ENCODE measurements around the gene ANTKMT.
A peak's percentile ranks its signal among the peaks of the same experiment; 100 is the strongest.

Gene ANTKMT

GRCh38 chr16:762595-763268 lies 41.8 kb downstream of the ANTKMT start:
- no peak overlapping the region for H3K4me3 ChIP-seq
- H3K9ac ChIP-seq, result no peak overlapping the region
- H3K27me3 ChIP-seq, result no peaks in the 10 kb centered on the region
- H3K4me2 ChIP-seq, result peak overlapping the region; percentile 42; the same call in 1 of the 2 replicates
- peaks cover 34% of the 10 kb centered on the region for H3K4me1 ChIP-seq
- H4K20me1 ChIP-seq, result no peaks in the 10 kb centered on the region
- H3K36me3 ChIP-seq, result no peaks in the 10 kb centered on the region
- H3K27ac ChIP-seq, result no peak overlapping the region
- H3K9me3 ChIP-seq, result no peaks in the 10 kb centered on the region
- no peak for TF ChIP-seq Cebpa-rat (IDR thresholded peaks at IDR 0.05)

GRCh38 chr16:763369-764183 lies 42.6 kb downstream of the ANTKMT start:
- H3K4me3 ChIP-seq, result no peak overlapping the region
- H3K27ac ChIP-seq, result no peak overlapping the region
- no peaks in the 10 kb centered on the region for H4K20me1 ChIP-seq
- no peaks in the 10 kb centered on the region for H3K36me3 ChIP-seq
- no peak overlapping the region for H3K4me2 ChIP-seq
- TF ChIP-seq Cebpa-rat (IDR thresholded peaks at IDR 0.05), result no peak
- H3K9ac ChIP-seq, result no peak overlapping the region
- peaks cover 28% of the 10 kb centered on the region for H3K4me1 ChIP-seq
- no peaks in the 10 kb centered on the region for H3K27me3 ChIP-seq
- H3K9me3 ChIP-seq, result no peaks in the 10 kb centered on the region

DNA sequence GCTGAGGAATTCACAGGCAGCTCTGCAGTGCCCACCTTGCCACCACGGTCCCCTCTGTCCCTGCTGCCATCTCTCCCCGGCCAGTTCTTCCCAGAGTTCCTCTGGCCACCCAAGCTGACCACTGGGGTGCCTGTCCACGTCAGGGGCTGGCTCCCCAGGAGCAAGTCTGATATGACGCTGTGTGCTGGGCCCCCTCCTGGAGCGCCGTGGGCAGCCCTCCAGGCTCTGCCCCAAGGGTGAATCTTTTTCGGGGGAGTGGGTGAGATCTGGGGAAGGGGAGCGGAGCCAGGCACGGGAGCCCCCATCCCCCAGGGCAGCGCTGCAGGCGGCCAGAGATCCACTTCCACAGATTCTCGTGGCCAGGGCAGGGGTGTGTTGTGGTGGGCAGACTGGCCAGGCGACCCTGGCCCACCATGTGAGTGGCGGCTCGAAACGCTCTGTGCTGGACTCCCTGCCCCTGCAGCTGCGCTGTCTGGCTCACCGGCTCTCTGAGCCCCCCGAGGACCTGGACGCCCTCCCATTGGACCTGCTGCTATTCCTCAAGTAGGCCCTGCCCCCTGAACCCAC lies 43.3 kb downstream of the ANTKMT start:
- no peaks in the 10 kb centered on the region for H3K9me3 ChIP-seq
- H4K20me1 ChIP-seq, result no peaks in the 10 kb centered on the region
- no peaks in the 10 kb centered on the region for H3K27me3 ChIP-seq
- H3K36me3 ChIP-seq, result no peaks in the 10 kb centered on the region
- no peak overlapping the region for H3K4me2 ChIP-seq
- H3K9ac ChIP-seq, result no peak overlapping the region
- no peak for TF ChIP-seq Cebpa-rat (IDR thresholded peaks at IDR 0.05)
- peaks cover 28% of the 10 kb centered on the region for H3K4me1 ChIP-seq
- no peak overlapping the region for H3K27ac ChIP-seq
- H3K4me3 ChIP-seq, result no peak overlapping the region

GRCh38 chr16:764848-765487 lies 44.0 kb downstream of the ANTKMT start:
- no peaks in the 10 kb centered on the region for H3K27me3 ChIP-seq

GRCh38 chr16:765488-765865 lies 44.5 kb downstream of the ANTKMT start:
- TF ChIP-seq Cebpa-rat (IDR thresholded peaks at IDR 0.05), result no peak

More at GRCh38 chr16:764848-765487, 44.0 kb downstream of the ANTKMT start:
- Histone ChIP-seq H3K4me1 (peaks cover 28% of the 10 kb centered on the region), H4K20me1 (no peaks in the 10 kb centered on the region), H3K4me3 (no peak overlapping the region), H3K4me2 (no peak overlapping the region), H3K9me3 (no peaks in the 10 kb centered on the region), H3K36me3 (no peaks in the 10 kb centered on the region), H3K27ac (no peak overlapping the region), H3K9ac (no peak overlapping the region)
- TF ChIP-seq Cebpa-rat (IDR thresholded peaks at IDR 0.05), result no peak

GRCh38 chr16:766008-766819 lies 45.3 kb downstream of the ANTKMT start:
- H3K4me2 ChIP-seq, result no peak overlapping the region
- no peak overlapping the region for H3K27ac ChIP-seq
- TF ChIP-seq Cebpa-rat (IDR thresholded peaks at IDR 0.05), result no peak
- H3K9ac ChIP-seq, result no peak overlapping the region
- no peaks in the 10 kb centered on the region for H3K27me3 ChIP-seq
- no peaks in the 10 kb centered on the region for H3K36me3 ChIP-seq
- no peaks in the 10 kb centered on the region for H3K9me3 ChIP-seq
- H3K4me1 ChIP-seq, result peaks cover 20% of the 10 kb centered on the region
- H4K20me1 ChIP-seq, result no peaks in the 10 kb centered on the region
- H3K4me3 ChIP-seq, result no peak overlapping the region

More at GRCh38 chr16:765488-765865, 44.5 kb downstream of the ANTKMT start:
- no peaks in the 10 kb centered on the region for H4K20me1 ChIP-seq
- H3K4me1 ChIP-seq, result peaks cover 28% of the 10 kb centered on the region
- no peak overlapping the region for H3K4me3 ChIP-seq
- no peak overlapping the region for H3K9ac ChIP-seq
- H3K36me3 ChIP-seq, result no peaks in the 10 kb centered on the region
- H3K27ac ChIP-seq, result no peak overlapping the region
- H3K27me3 ChIP-seq, result no peaks in the 10 kb centered on the region
- H3K4me2 ChIP-seq, result no peak overlapping the region
- no peaks in the 10 kb centered on the region for H3K9me3 ChIP-seq

DNA sequence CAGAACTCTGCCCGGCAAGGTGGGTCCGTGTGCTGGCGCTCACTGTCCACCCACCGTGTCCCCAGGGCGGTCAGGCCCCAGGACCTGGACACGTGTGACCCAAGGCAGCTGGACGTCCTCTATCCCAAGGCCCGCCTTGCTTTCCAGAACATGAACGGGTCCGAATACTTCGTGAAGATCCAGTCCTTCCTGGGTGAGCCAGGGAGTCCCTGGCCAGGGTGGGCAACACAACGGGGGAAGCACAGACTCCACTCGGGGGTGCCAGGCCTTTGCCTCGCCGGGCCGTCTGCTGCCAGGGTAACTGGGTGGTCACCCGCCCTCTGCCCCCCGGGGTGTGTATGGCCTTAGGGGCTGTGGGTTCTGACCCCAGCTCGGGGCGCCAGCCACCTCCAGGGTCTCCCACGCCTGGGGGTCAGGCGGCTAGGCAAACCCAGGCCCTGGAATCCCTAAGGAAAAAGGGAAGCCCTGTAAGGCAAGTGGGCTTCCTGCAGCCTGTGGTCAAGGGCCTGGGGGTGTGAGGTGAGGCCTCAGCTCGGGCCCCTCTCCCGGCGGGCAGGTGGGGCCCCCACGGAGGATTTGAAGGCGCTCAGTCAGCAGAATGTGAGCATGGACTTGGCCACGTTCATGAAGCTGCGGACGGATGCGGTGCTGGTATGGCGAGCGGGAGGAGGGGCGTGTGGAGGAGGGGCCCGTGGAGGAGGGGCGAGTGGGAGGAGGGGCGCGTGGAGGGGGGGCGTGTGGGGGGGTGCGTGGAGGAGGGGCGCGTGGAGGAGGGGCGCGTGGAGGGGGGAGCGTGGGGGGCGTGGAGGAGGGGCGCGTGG lies 46.1 kb downstream of the ANTKMT start:
- no peaks in the 10 kb centered on the region for H3K27me3 ChIP-seq
- H4K20me1 ChIP-seq, result no peaks in the 10 kb centered on the region
- no peak overlapping the region for H3K9ac ChIP-seq
- TF ChIP-seq Cebpa-rat (IDR thresholded peaks at IDR 0.05), result no peak
- no peak overlapping the region for H3K4me3 ChIP-seq
- H3K9me3 ChIP-seq, result no peaks in the 10 kb centered on the region
- H3K27ac ChIP-seq, result no peak overlapping the region
- H3K4me1 ChIP-seq, result peaks cover 12% of the 10 kb centered on the region
- H3K4me2 ChIP-seq, result no peak overlapping the region
- no peaks in the 10 kb centered on the region for H3K36me3 ChIP-seq

- Histone ChIP-seq H3K36me3 (no peaks in the 10 kb centered on the region), H3K9me3 (no peaks in the 10 kb centered on the region), H3K27me3 (no peaks in the 10 kb centered on the region), H3K4me1 (peaks cover 5% of the 10 kb centered on the region; the same call in 1 of the 2 replicates), H3K4me2 (no peak overlapping the region), H3K27ac (no peak overlapping the region), H4K20me1 (no peaks in the 10 kb centered on the region), H3K4me3 (no peak overlapping the region), H3K9ac (no peak overlapping the region)
- no peak for TF ChIP-seq Cebpa-rat (IDR thresholded peaks at IDR 0.05)
Observed at GRCh38 chr16:767743-768235, 46.8 kb downstream of the ANTKMT start.
